T-helper 2 cell treated with Interferon-gamma antibody and Interleukin-4, amounts not matched to agents 5 μg/mL and 100 μg/mL, for 36 hours (primary cell): Measurements from ENCODE around the gene CDH12.

Source experiments
- DNase-seq: peaks from one replicate; pipeline ENCODE4 v3.0.0; 2021; ENCODE audit warnings: low spot score
- H3K27ac Mint-ChIP-seq: one replicate; pipeline ENCODE4 v1.8.0; 2021; ENCODE audit warnings: mild to moderate bottlenecking, mixed read lengths
- H3K27me3 Mint-ChIP-seq: one replicate; pipeline ENCODE4 v1.8.0; 2021; ENCODE audit warnings: low read depth, mixed read lengths
- H3K36me3 Mint-ChIP-seq: one replicate; pipeline ENCODE4 v1.8.0; 2021; ENCODE audit warnings: low read depth, mixed read lengths
- H3K4me1 Mint-ChIP-seq: one replicate; pipeline ENCODE4 v1.8.0; 2021; ENCODE audit warnings: low read depth, mixed read lengths
- H3K4me3 Mint-ChIP-seq: one replicate; pipeline ENCODE4 v1.8.0; 2022; ENCODE audit warnings: mild to moderate bottlenecking, moderate library complexity, mixed read lengths
- H3K9me3 Mint-ChIP-seq: one replicate; pipeline ENCODE4 v1.8.0; 2021; ENCODE audit warnings: mixed read lengths

Gene CDH12

GRCh38 chr5:21817668-21818369 lies 1035.3 kb downstream of the CDH12 start:
- H3K36me3 Mint-ChIP-seq = no peaks in the 10 kb centered on the region
- H3K4me1 Mint-ChIP-seq = no peaks in the 10 kb centered on the region
- no peak for DNase-seq
- H3K9me3 Mint-ChIP-seq = no peaks in the 10 kb centered on the region
- H3K27me3 Mint-ChIP-seq = no peaks in the 10 kb centered on the region
- no peak overlapping the region for H3K27ac Mint-ChIP-seq
- H3K4me3 Mint-ChIP-seq = no peak overlapping the region

- no peak overlapping the region for H3K4me3 Mint-ChIP-seq
- no peaks in the 10 kb centered on the region for H3K4me1 Mint-ChIP-seq
- H3K27ac Mint-ChIP-seq = no peak overlapping the region
- no peaks in the 10 kb centered on the region for H3K27me3 Mint-ChIP-seq
- H3K36me3 Mint-ChIP-seq = no peaks in the 10 kb centered on the region
- DNase-seq = no peak
- H3K9me3 Mint-ChIP-seq = no peaks in the 10 kb centered on the region
Measured at GRCh38 chr5:21810737-21811316, 1042.3 kb downstream of the CDH12 start.

- H3K4me1 Mint-ChIP-seq = no peaks in the 10 kb centered on the region
- H3K27ac Mint-ChIP-seq = no peak overlapping the region
- no peaks in the 10 kb centered on the region for H3K36me3 Mint-ChIP-seq
- H3K27me3 Mint-ChIP-seq = no peaks in the 10 kb centered on the region
- H3K4me3 Mint-ChIP-seq = no peak overlapping the region
- H3K9me3 Mint-ChIP-seq = no peaks in the 10 kb centered on the region
- DNase-seq = no peak
Measured at GRCh38 chr5:21809611-21810010, 1043.5 kb downstream of the CDH12 start.

- DNase-seq = no peak
- no peaks in the 10 kb centered on the region for H3K9me3 Mint-ChIP-seq
- H3K4me3 Mint-ChIP-seq = no peak overlapping the region
- no peak overlapping the region for H3K27ac Mint-ChIP-seq
- H3K36me3 Mint-ChIP-seq = no peaks in the 10 kb centered on the region
- H3K27me3 Mint-ChIP-seq = no peaks in the 10 kb centered on the region
- no peaks in the 10 kb centered on the region for H3K4me1 Mint-ChIP-seq
Measured at GRCh38 chr5:21807953-21808352, 1045.2 kb downstream of the CDH12 start.

- no peaks in the 10 kb centered on the region for H3K9me3 Mint-ChIP-seq
- no peak for DNase-seq
- no peaks in the 10 kb centered on the region for H3K36me3 Mint-ChIP-seq
- no peaks in the 10 kb centered on the region for H3K4me1 Mint-ChIP-seq
- H3K4me3 Mint-ChIP-seq = no peak overlapping the region
- H3K27me3 Mint-ChIP-seq = no peaks in the 10 kb centered on the region
- no peak overlapping the region for H3K27ac Mint-ChIP-seq
Measured at GRCh38 chr5:21806943-21807342, 1046.2 kb downstream of the CDH12 start.

GRCh38 chr5:21806271-21806670 lies 1046.9 kb downstream of the CDH12 start:
- H3K9me3 Mint-ChIP-seq = no peaks in the 10 kb centered on the region
- no peaks in the 10 kb centered on the region for H3K4me1 Mint-ChIP-seq
- no peak overlapping the region for H3K27ac Mint-ChIP-seq
- H3K36me3 Mint-ChIP-seq = no peaks in the 10 kb centered on the region
- H3K4me3 Mint-ChIP-seq = no peak overlapping the region
- DNase-seq = no peak
- H3K27me3 Mint-ChIP-seq = no peaks in the 10 kb centered on the region

- Mint-ChIP-seq H3K9me3 (no peaks in the 10 kb centered on the region), H3K4me3 (no peak overlapping the region), H3K4me1 (no peaks in the 10 kb centered on the region), H3K27ac (no peak overlapping the region), H3K36me3 (no peaks in the 10 kb centered on the region), H3K27me3 (no peaks in the 10 kb centered on the region)
- DNase-seq = no peak
Measured at GRCh38 chr5:21802869-21803490, 1050.2 kb downstream of the CDH12 start.

GRCh38 chr5:21802100-21802499 lies 1051.0 kb downstream of the CDH12 start:
- no peak overlapping the region for H3K4me3 Mint-ChIP-seq
- no peak overlapping the region for H3K27ac Mint-ChIP-seq
- DNase-seq = no peak
- no peaks in the 10 kb centered on the region for H3K36me3 Mint-ChIP-seq
- no peaks in the 10 kb centered on the region for H3K27me3 Mint-ChIP-seq
- no peaks in the 10 kb centered on the region for H3K4me1 Mint-ChIP-seq
- peaks cover under 1% of the 10 kb centered on the region for H3K9me3 Mint-ChIP-seq

- no peak for DNase-seq
- Mint-ChIP-seq H3K4me1 (no peaks in the 10 kb centered on the region), H3K9me3 (peaks cover 4% of the 10 kb centered on the region), H3K27me3 (no peaks in the 10 kb centered on the region), H3K27ac (no peak overlapping the region), H3K36me3 (no peaks in the 10 kb centered on the region), H3K4me3 (no peak overlapping the region)
Measured at GRCh38 chr5:21792748-21793147, 1060.4 kb downstream of the CDH12 start.

- no peaks in the 10 kb centered on the region for H3K27me3 Mint-ChIP-seq
- H3K4me1 Mint-ChIP-seq = no peaks in the 10 kb centered on the region
- H3K9me3 Mint-ChIP-seq = peaks cover 5% of the 10 kb centered on the region
- no peak overlapping the region for H3K4me3 Mint-ChIP-seq
- DNase-seq = no peak
- H3K27ac Mint-ChIP-seq = no peak overlapping the region
- H3K36me3 Mint-ChIP-seq = no peaks in the 10 kb centered on the region
Measured at GRCh38 chr5:21791304-21791703, 1061.8 kb downstream of the CDH12 start.

- no peaks in the 10 kb centered on the region for H3K27me3 Mint-ChIP-seq
- H3K9me3 Mint-ChIP-seq = peaks cover 15% of the 10 kb centered on the region
- no peaks in the 10 kb centered on the region for H3K4me1 Mint-ChIP-seq
- no peaks in the 10 kb centered on the region for H3K36me3 Mint-ChIP-seq
- DNase-seq = no peak
- no peak overlapping the region for H3K4me3 Mint-ChIP-seq
- H3K27ac Mint-ChIP-seq = no peak overlapping the region
Measured at GRCh38 chr5:21784487-21784886, 1068.7 kb downstream of the CDH12 start.

- Mint-ChIP-seq H3K4me1 (no peaks in the 10 kb centered on the region), H3K27ac (no peak overlapping the region), H3K9me3 (peaks cover 15% of the 10 kb centered on the region), H3K36me3 (no peaks in the 10 kb centered on the region), H3K27me3 (no peaks in the 10 kb centered on the region), H3K4me3 (no peak overlapping the region)
- no peak for DNase-seq
Measured at GRCh38 chr5:21783074-21783679, 1070.0 kb downstream of the CDH12 start.

- H3K4me1 Mint-ChIP-seq = no peaks in the 10 kb centered on the region
- no peaks in the 10 kb centered on the region for H3K27me3 Mint-ChIP-seq
- DNase-seq = no peak
- no peak overlapping the region for H3K4me3 Mint-ChIP-seq
- H3K36me3 Mint-ChIP-seq = no peaks in the 10 kb centered on the region
- no peak overlapping the region for H3K27ac Mint-ChIP-seq
- H3K9me3 Mint-ChIP-seq = peaks cover 9% of the 10 kb centered on the region
Measured at GRCh38 chr5:21776466-21776865, 1076.7 kb downstream of the CDH12 start.

- no peak overlapping the region for H3K4me3 Mint-ChIP-seq
- no peaks in the 10 kb centered on the region for H3K4me1 Mint-ChIP-seq
- no peak overlapping the region for H3K27ac Mint-ChIP-seq
- H3K9me3 Mint-ChIP-seq = peaks cover 14% of the 10 kb centered on the region
- no peaks in the 10 kb centered on the region for H3K27me3 Mint-ChIP-seq
- no peaks in the 10 kb centered on the region for H3K36me3 Mint-ChIP-seq
- no peak for DNase-seq
Measured at GRCh38 chr5:21774801-21775200, 1078.3 kb downstream of the CDH12 start.
